ENCODE data around the gene DNAJC4. TPM values are rescaled to one million over a fixed set of nuclear protein-coding genes. Genes with fewer than 3 reads are reported as not detected.

DNAJC4 gene
- polyA plus RNA-seq, 2 of the 4 experiments (the other 2 are of a cell fraction): 9.8 to 16.2 TPM

DNA sequence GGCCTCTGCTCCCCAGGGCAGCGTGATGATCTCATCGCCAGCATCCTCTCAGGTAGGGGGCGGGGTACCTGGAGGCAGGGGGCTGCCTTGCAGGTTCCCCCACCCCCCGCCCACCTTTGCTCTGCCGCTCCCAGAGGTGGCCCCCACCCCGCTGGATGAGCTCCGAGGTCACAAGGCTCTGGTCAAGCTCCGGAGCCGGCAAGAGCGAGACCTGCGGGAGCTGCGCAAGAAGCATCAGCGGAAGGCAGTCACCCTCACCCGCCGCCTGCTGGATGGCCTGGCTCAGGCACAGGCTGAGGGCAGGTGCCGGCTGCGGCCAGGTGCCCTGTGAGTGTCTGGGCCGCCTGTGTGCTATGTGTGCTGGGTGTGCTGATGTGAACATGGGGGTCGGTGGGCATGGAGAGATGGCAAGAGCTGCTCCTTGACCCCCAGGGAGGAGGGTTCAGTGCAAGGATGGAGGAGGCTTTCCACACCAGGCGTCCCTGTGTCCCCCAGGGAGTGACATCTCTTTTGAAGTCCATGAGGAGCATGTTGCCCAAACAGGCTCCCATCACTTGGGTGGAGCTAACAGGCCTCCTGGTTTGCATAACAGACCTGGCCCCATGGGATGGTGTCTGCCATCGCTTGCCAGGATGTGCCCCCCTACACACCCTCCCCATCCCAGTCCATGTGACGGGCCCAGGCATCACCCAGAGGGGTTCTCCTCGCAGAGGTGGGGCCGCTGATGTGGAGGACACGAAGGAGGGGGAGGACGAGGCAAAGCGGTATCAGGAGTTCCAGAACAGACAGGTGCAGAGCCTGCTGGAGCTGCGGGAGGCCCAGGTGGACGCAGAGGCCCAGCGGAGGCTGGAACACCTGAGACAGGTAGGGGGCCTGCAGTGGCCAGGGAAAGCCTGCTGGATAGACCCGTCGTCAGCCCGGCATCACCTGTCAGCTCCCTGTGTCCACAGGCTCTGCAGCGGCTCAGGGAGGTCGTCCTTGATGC lies 35.1 kb downstream of the DNAJC4 start:
- Histone ChIP-seq H3K4me3 (no peak overlapping the region), H3K4me1 (peaks cover 14% of the 10 kb centered on the region), H3K27ac (no peak overlapping the region), H3K4me2 (no peak overlapping the region), H3K9me3 (no peaks in the 10 kb centered on the region)
- FAIRE-seq: no peak
- CTCF ChIA-PET: interaction anchor here (1.2 to 16.0 kb wide), 5 partner anchors 11 to 37 kb away, joined by 3 to 220 read pairs (median 5); partner anchors contain the start of genes CATSPERZ, ESRRA, PLCB3 and PPP1R14B
- WGBS (ENCODE audit: missing lambda C conversion rate): 89% methylated on average over 30 of the region's 35 CpGs
- POLR2A ChIA-PET: no interaction called here
- TF ChIP-seq SREBF2 (IDR thresholded peaks at IDR 0.05): no peak
- no peak for DNase-seq (ENCODE audit: low read depth in 1 of 2, low spot score in 1 of 2)
- ATAC-seq: no peak

- ChIA-PET CTCF (interaction anchor here (0.7 to 16.0 kb wide), 4 partner anchors 12 to 74 kb away, joined by 3 to 220 read pairs (median 112); partner anchors contain the start of genes CATSPERZ, ESRRA, PLCB3 and PPP1R14B), POLR2A (no interaction called here)
- Histone ChIP-seq H3K4me2 (no peak overlapping the region), H3K4me1 (peaks cover 14% of the 10 kb centered on the region), H3K27ac (no peak overlapping the region), H3K9me3 (no peaks in the 10 kb centered on the region), H3K4me3 (no peak overlapping the region)
- TF ChIP-seq CHD2 (IDR thresholded peaks at IDR 0.05; ENCODE audit: low read length, partially characterized antibody): no peak
- TF ChIP-seq CHD4 (IDR thresholded peaks at IDR 0.05; ENCODE audit: borderline replicate concordance): no peak
- no peak for TF ChIP-seq CTCF (IDR thresholded peaks at IDR 0.05)
- no peak for TF ChIP-seq KDM1A (IDR thresholded peaks at IDR 0.05; ENCODE audit: low read depth)
- no peak for TF ChIP-seq TFCP2L1 (CRISPR knock-in tag; IDR thresholded peaks at IDR 0.05)
- TF ChIP-seq, protein P1, sequence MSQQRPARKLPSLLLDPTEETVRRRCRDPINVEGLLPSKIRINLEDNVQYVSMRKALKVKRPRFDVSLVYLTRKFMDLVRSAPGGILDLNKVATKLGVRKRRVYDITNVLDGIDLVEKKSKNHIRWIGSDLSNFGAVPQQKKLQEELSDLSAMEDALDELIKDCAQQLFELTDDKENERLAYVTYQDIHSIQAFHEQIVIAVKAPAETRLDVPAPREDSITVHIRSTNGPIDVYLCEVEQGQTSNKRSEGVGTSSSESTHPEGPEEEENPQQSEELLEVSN (IDR thresholded peaks at IDR 0.05; ENCODE audit: borderline replicate concordance, low read depth): no peak
- FAIRE-seq (no peak), ATAC-seq (no peak), DNase-seq (ENCODE audit: low read depth in 1 of 2, low spot score in 1 of 2) (no peak)
- WGBS (ENCODE audit: missing lambda C conversion rate): 88% methylated on average over 15 of the region's 15 CpGs
These were observed 36.0 kb downstream of the DNAJC4 start for GRCh38 chr11:64266339-64266738.

DNA sequence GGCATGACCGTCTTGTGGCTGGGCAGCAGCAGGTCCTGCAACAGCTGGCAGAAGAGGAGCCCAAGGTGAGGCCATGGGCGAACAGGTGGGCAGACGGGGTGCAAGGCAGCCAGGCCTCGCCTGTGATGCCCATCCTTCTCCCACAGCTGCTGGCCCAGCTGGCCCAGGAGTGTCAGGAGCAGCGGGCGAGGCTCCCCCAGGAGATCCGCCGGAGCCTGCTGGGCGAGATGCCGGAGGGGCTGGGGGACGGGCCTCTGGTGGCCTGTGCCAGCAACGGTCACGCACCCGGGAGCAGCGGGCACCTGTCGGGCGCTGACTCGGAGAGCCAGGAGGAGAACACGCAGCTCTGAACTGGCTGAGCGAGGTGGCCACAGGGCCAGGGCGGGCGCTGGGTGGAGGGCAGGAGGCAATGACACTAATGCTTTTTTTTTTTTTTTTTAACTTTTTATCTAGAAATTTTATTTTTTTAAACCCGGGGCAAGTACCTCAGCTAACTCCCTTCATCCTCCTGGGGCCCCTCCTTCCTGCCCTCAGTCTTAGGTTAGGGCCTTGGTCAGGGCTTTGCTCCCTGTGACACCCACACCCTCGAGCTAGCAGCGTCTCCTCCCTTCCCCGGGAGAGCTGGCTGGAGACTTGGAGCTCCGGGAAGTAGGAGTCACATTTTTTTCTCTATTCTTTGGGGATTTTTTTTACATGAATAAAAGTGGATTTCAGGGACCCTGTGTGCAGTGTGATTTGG lies 37.0 kb downstream of the DNAJC4 start:
- no peak overlapping the region for H3K4me3 ChIP-seq
- H3K9me3 ChIP-seq: no peaks in the 10 kb centered on the region
- CTCF ChIA-PET: interaction anchor here (0.5 to 16.0 kb wide), 8 partner anchors 12 to 88 kb away, joined by 3 to 220 read pairs (median 4); partner anchors contain the start of genes CATSPERZ, ESRRA, PLCB3 and PPP1R14B
- TF ChIP-seq BHLHE40 (IDR thresholded peaks at IDR 0.05; ENCODE audit: low read depth, low read length) (no peak), RFX5 (IDR thresholded peaks at IDR 0.05) (no peak), POLR2AphosphoS2 (conservative IDR thresholded peaks at IDR 0.05; ENCODE audit: low read length) (no peak), MYC (IDR thresholded peaks at IDR 0.05; ENCODE audit: borderline replicate concordance, low read length) (no peak)
- H3K4me2 ChIP-seq: no peak overlapping the region
- POLR2A ChIA-PET: interaction anchor here (0.6 to 5.9 kb wide), 4 partner anchors 10 to 34 kb away, joined by 3 to 53 read pairs (median 4); partner anchors contain the start of gene PPP1R14B
- FAIRE-seq (no peak), DNase-seq (ENCODE audit: low read depth in 1 of 2, low spot score in 1 of 2) (no peak), ATAC-seq (no peak)
- H3K4me1 ChIP-seq: peaks cover 20% of the 10 kb centered on the region
- H3K27ac ChIP-seq: peak overlapping the region in 1 of 2 experiments; percentile 94; a peak in 2 of 6 replicates
- WGBS (ENCODE audit: missing lambda C conversion rate): 89% methylated on average over 26 of the region's 27 CpGs

Data from A549 (cell line).